NCI-H748 (cell line): ENCODE measurements around the gene CENPH.
"Not testable (repeated sequence)": the region's sequence is repeated elsewhere in the genome, so short reads cannot be mapped to it uniquely, and the experiment has no call there.

Experiments used
- DNase-seq: peaks from one replicate; lab custom pipeline; 2025; ENCODE audit not compliant: unreplicated experiment; lab: John Stamatoyannopoulos, UW

Gene CENPH

DNA sequence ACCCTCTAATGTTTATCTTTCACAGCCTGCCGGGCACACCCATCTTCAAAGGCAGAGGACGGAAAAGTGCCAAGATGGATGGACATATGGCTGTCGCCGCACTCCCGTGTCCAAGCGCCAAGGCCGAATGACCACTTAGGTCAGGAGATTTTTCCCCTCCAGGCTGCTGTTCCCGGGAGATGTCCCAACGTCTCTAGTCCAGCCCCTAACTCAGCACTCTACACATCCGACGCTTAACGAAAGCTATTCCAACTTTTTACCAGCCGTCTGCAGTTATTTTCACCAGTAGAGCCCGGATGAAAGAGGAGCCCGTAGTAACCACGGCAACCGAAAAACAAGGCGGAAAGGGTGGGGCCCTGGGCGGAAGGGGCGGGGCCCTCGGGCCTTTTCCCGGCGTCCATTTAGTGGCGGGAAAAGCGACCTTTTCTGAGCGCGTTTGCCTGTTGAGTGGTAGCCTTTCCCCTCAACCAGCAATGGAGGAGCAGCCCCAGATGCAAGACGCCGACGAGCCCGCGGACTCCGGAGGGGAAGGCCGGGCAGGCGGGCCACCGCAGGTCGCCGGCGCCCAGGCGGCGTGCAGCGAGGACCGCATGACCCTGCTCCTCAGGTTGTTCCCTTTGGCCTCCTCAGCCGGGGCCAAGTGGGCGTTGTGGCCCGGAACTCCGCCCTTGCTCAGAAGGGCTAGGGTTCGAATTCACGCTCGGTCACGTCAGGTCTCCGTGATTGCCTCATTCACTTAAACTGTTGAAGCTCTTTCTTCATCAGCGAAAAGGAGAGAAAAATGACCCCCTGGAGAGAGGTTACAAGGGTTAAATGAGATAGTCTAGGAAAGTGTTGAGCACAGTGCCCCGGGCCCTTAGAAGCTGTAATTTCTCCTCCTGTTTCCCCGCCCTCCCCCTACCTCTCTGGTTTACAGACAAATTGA is at the start of gene CENPH:
CENPH (plus strand) TSS at position 422 of the 925 bp plus-strand sequence; CDS start at position 474, 52 bp downstream.
- DNase-seq: peak; percentile 95

DNA sequence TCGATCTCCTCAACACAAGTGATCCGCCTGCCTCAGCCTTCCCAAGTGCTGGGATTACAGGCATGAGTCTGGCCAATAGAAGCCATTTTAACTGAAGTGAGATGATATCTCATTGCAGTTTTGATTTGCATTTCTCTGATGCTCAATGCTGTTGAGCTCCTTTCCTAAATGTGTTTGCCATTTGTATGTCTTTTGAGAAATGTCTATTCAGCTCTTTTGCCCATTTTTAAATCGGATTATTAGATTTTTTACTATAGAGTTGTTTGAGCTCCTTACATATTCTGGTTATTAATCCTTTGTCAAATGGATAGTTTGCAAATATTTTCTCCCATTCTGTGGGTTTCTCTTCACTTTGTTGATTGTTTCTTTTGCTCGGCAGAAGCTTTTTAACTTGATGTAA is 49.1 kb upstream of the CENPH start:
- not testable (repeated sequence) for DNase-seq

- no peak for DNase-seq
Observed at GRCh38 chr5:69140827-69141226, 48.6 kb upstream of the CENPH start.

- DNase-seq: not testable (repeated sequence)
Observed at GRCh38 chr5:69148576-69148975, 40.8 kb upstream of the CENPH start.

- no peak for DNase-seq
Observed at GRCh38 chr5:69148981-69149675, 40.3 kb upstream of the CENPH start.

DNA sequence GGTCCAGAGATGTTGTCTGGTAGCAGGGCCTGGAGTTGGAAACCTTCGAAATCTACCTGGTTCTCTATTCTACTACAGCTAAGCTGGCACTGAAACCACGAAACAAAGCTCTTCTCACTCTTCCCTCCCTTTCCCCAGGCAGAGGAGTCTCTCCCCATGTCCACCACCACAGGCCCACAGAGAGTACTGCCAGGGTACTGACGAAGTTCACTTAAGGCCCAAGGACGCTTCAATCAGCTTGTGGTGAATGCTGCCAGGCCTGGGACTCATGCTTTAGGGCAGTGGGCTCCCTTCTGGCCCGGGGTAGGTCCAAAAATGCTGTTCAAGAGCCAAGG is 39.7 kb upstream of the CENPH start:
- DNase-seq: no peak

GRCh38 chr5:69152731-69153130 is 36.7 kb upstream of the CENPH start:
- no peak for DNase-seq

GRCh38 chr5:69156456-69156855 is 32.9 kb upstream of the CENPH start:
- no peak for DNase-seq

DNA sequence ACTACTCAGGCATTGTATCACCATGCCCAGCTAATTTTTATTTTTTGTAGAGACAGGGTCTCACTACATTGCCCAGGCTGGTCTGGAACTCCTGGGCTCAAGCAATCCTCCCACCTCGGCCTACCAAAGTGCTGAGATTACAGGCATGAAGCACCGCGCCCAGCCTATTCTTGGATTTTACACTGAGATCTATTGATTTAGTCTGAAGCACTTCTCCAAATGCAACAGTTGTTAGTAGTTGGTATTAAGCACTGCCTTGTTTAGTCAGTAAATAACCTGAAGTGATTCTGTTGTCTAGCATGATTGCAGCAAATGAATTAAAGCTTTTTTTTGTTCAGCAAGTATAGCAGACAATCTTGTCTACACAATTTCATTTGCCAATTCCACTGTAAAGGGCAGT is 31.3 kb upstream of the CENPH start:
- no peak for DNase-seq

DNA sequence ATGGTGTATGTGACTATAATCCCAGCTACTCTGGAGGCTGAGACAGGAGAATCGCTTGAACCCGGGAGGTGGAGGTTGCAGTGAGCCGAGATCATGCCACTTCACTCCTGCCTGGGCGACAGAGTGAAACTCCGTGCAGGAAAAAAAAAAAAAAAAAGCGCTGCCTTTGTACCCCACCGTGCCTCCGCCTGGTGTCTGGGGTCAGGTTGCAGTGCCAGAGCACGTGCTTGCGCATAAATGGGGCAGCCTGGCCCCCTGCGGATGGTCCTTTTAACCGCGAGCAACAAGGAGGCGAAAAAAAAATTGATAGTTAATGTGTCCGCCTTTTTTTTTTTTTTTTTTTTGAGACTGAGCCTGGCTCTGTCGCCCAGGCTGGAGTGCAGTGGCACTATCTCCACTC is 28.7 kb upstream of the CENPH start:
- DNase-seq: peak; percentile 30

DNA sequence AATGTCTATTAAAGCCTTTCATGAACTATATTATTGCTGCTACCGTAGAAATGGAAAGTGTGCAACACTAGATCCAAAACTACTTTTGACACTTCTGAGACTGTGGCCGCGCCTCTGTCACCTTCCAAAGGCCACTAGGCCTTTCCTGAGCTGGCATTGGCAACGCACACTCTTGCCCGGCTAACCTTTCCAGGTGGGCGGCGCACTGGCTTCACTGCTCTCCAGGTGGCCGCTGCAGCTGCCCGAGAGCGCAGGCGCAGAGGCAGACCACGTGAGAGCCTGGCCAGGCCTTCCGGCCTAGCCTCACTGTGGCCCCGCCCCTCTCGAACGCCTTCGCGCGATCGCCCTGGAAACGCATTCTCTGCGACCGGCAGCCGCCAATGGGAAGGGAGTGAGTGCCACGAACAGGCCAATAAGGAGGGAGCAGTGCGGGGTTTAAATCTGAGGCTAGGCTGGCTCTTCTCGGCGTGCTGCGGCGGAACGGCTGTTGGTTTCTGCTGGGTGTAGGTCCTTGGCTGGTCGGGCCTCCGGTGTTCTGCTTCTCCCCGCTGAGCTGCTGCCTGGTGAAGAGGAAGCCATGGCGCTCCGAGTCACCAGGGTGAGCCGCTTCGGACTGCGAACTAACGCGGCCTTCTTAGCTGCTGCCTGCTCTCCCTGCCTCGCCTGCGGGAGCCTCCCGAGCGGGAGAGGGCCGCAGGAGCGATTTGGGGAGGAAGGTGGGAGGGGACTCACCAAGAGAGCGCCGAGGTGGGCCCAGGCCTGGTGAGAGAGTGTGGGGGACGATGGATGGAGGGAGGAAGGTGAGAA is 22.5 kb upstream of the CENPH start, which contains the start of gene CCNB1:
CCNB1 (plus strand) TSS at position 465 of the 807 bp plus-strand sequence; CDS start at position 578, 113 bp downstream.
- DNase-seq: peak; percentile 99

DNA sequence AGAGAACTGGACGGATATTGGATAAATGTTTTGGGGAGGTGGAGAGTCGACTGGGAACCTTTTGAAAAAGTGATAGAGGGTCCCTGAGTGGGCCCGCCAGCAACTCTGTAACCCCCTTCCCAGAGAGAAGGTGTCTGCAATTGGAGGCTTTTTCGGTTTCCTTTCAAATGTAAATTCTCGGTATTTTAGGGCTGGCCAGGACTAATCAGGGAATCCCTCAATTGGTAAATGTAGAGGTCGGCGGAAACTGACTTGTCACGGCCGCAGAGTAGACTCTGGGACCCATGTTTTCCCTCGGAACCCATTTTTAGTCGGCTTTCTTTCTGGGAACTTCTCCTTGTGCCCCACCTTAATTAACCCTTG is 21.9 kb upstream of the CENPH start:
- DNase-seq: peak; percentile 37

- no peak for DNase-seq
Observed at GRCh38 chr5:69167929-69168328, 21.5 kb upstream of the CENPH start.

- DNase-seq: no peak
Observed at GRCh38 chr5:69170495-69170894, 18.9 kb upstream of the CENPH start.

- no peak for DNase-seq
Observed at GRCh38 chr5:69170969-69171368, 18.4 kb upstream of the CENPH start.

- DNase-seq: not testable (repeated sequence)
Observed at GRCh38 chr5:69181659-69182293, 7.6 kb upstream of the CENPH start.

- no peak for DNase-seq
Observed at GRCh38 chr5:69184621-69185020, 4.8 kb upstream of the CENPH start.

DNA sequence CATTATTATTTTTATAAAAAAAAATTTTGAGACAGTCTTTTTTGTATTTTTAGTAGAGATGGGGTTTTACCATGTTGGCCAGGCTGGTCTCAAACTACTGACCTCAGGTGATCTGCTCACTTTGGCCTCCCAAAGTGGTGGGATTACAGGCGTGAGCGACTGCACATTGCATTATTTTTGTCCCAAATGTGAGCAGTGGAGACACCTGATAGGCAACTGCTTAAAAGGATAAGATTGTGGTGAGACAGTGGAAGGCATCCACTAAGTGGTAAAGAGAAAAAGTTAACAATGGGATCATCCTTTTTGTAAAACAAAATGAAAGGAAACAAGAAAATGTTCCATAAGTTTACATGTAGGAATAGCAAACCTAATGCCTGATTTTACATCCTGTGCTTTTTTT is 2.0 kb upstream of the CENPH start:
- DNase-seq: no peak

- no peak for DNase-seq
Observed at GRCh38 chr5:69188811-69189161, 597 bp upstream of the CENPH start.

DNA sequence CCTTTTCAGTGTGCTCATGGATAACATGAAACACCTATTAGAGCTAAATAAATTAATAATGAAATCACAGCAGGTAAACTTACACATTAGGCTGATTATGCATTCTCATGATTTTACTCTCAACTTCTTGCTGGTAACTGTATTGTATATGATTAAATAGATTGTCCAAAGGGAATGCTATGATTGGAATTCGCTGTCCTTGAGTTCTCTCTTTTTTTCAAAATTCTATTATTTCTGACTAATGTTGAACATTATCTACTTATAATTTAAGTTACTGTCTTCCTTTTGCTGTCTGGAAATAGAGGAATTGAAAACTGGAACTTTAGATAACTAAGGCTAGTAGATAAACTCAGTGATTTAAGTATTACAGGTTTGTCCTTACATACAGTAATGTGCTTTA is 13.1 kb downstream of the CENPH start:
- DNase-seq: no peak
